SHP77 treated with DMSO at 0.1 percent for 48 hours (cell line): ENCODE measurements around the gene PLPPR4.
"Not testable (repeated sequence)": the region's sequence is repeated elsewhere in the genome, so short reads cannot be mapped to it uniquely, and the experiment has no call there.

Experiments
- DNase-seq: peaks from one replicate; lab custom pipeline; 2025; lab: John Stamatoyannopoulos, UW

Gene PLPPR4

GRCh38 chr1:99269321-99269720, 5.0 kb downstream of the PLPPR4 start:
- DNase-seq, result no peak

- DNase-seq, result no peak
These were observed 6.4 kb downstream of the PLPPR4 start for GRCh38 chr1:99270646-99271045.

- DNase-seq, result no peak
These were observed 7.0 kb downstream of the PLPPR4 start for GRCh38 chr1:99271249-99271648.

GRCh38 chr1:99277066-99277465, 12.8 kb downstream of the PLPPR4 start:
- DNase-seq, result no peak

- DNase-seq, result no peak
These were observed 15.2 kb downstream of the PLPPR4 start for GRCh38 chr1:99279525-99279924.

GRCh38 chr1:99281105-99281504, 16.8 kb downstream of the PLPPR4 start:
- no peak for DNase-seq

GRCh38 chr1:99282536-99282935, 18.2 kb downstream of the PLPPR4 start:
- no peak for DNase-seq

GRCh38 chr1:99283521-99283920, 19.2 kb downstream of the PLPPR4 start:
- not testable (repeated sequence) for DNase-seq

GRCh38 chr1:99292886-99293285, 28.6 kb downstream of the PLPPR4 start:
- no peak for DNase-seq

GRCh38 chr1:99297923-99298322, 33.6 kb downstream of the PLPPR4 start:
- DNase-seq, result no peak

- DNase-seq, result no peak
These were observed 40.5 kb downstream of the PLPPR4 start for GRCh38 chr1:99304725-99305282.

GRCh38 chr1:99305626-99306025, 41.3 kb downstream of the PLPPR4 start:
- no peak for DNase-seq

GRCh38 chr1:99306056-99306455, 41.8 kb downstream of the PLPPR4 start:
- no peak for DNase-seq

- DNase-seq, result no peak
These were observed 42.4 kb downstream of the PLPPR4 start for GRCh38 chr1:99306644-99307043.

GRCh38 chr1:99315305-99315704, 51.0 kb downstream of the PLPPR4 start:
- DNase-seq, result no peak

- no peak for DNase-seq
These were observed 62.1 kb downstream of the PLPPR4 start for GRCh38 chr1:99326215-99326949.

GRCh38 chr1:99327357-99327756, 63.1 kb downstream of the PLPPR4 start:
- no peak for DNase-seq

GRCh38 chr1:99328171-99328570, 63.9 kb downstream of the PLPPR4 start:
- no peak for DNase-seq

- DNase-seq, result no peak
These were observed 66.8 kb downstream of the PLPPR4 start for GRCh38 chr1:99331083-99331482.

- no peak for DNase-seq
These were observed 67.3 kb downstream of the PLPPR4 start for GRCh38 chr1:99331636-99332035.

GRCh38 chr1:99332561-99332960, 68.3 kb downstream of the PLPPR4 start:
- no peak for DNase-seq

- DNase-seq, result no peak
These were observed 70.7 kb downstream of the PLPPR4 start for GRCh38 chr1:99334991-99335390.

- no peak for DNase-seq
These were observed 82.9 kb downstream of the PLPPR4 start for GRCh38 chr1:99347041-99347684.
